Measurements from ENCODE around the gene SORCS1.

The SORCS1 gene

DNA sequence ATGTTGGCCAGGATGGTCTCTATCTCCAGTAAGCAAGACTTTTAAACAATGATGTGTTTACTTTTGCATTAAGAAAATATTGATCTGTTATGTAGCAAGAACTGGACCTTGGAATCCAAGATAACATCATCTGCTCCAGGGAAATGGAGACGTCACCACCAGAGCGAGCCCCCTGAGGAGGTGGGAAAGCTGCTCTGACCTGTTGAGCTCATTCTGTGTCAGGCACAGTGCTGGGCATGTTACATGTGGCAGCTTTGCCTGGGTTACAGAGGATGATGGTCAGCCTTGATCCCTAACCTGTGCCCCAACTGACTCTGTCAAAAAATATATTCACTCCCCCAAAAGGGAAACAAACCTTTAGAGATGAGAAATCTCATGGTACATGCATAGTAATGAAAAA is 436.3 kb downstream of the SORCS1 start:
- Mint-ChIP-seq H3K4me3 (no peak overlapping the region), H3K36me3 (no peaks in the 10 kb centered on the region), H3K27ac (no peak overlapping the region), H3K27me3 (no peaks in the 10 kb centered on the region), H3K9me3 (no peaks in the 10 kb centered on the region), H3K4me1 (no peaks in the 10 kb centered on the region)
- no peak for ATAC-seq

DNA sequence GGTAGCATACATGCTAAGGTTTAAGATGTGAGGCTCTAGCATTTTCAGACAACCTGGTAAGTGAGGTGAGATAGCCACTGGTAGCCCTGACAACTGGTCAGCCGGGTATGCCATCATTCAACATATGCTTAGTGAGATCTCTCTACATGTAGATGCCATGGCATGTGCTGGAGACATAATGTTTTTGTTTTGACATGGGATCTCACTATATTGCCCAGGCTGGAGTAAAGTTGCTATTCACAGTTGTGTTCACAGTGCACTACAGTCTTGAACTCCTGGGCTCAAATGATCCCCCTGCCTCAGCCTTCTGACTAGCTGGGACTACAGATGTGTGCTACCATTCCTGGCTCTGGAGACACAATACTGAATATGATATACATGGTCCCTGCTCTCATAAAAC is 437.3 kb downstream of the SORCS1 start:
- no peak for ATAC-seq
- no peaks in the 10 kb centered on the region for H3K27me3 Mint-ChIP-seq
- no peak overlapping the region for H3K4me3 Mint-ChIP-seq
- no peaks in the 10 kb centered on the region for H3K36me3 Mint-ChIP-seq
- no peaks in the 10 kb centered on the region for H3K4me1 Mint-ChIP-seq
- no peak overlapping the region for H3K27ac Mint-ChIP-seq
- no peaks in the 10 kb centered on the region for H3K9me3 Mint-ChIP-seq

DNA sequence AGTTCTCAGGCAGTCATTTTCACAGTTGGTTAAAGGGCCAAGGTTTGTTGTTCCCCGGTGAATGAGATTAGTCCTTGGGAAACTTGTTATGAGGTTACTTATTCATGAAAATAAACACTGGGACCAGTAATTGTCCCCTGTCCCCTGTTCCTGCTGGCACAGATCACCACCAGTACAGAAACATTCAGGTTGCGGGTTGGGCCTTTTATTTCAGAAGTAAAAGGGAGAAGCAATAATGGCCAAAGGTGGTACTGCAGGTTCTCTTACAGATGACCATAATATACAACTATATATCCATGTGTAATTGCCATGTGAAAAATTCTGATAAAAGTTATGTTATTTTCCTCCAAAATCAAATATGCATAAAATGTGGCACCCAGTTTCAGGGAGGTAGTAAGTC is 442.0 kb downstream of the SORCS1 start:
- H3K27ac Mint-ChIP-seq: no peak overlapping the region
- H3K27me3 Mint-ChIP-seq: no peaks in the 10 kb centered on the region
- ATAC-seq: no peak
- H3K4me3 Mint-ChIP-seq: no peak overlapping the region
- peaks cover 5% of the 10 kb centered on the region for H3K9me3 Mint-ChIP-seq
- H3K36me3 Mint-ChIP-seq: no peaks in the 10 kb centered on the region
- no peaks in the 10 kb centered on the region for H3K4me1 Mint-ChIP-seq

DNA sequence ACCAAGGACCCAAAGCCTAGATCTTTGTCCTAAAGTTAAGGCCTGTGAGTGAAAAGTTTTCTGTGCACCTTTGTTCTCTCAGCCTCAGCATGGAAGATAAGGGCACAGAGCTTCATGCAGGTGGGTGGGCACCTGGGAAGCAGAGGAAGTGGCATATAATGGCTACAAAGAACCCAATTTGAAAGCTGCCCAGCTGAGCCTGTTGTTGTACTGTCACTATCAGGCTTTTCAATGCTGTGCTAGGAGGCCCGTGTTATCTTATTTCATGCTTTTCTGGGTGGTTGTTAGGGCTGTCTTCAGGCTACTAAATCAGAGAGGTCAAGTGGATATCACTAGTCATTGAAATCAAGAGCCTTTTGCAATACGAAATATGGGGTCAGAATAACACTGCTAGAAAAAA is 443.8 kb downstream of the SORCS1 start:
- no peaks in the 10 kb centered on the region for H3K27me3 Mint-ChIP-seq
- no peaks in the 10 kb centered on the region for H3K4me1 Mint-ChIP-seq
- H3K4me3 Mint-ChIP-seq: no peak overlapping the region
- no peak for ATAC-seq
- no peaks in the 10 kb centered on the region for H3K36me3 Mint-ChIP-seq
- peaks cover 5% of the 10 kb centered on the region for H3K9me3 Mint-ChIP-seq
- H3K27ac Mint-ChIP-seq: no peak overlapping the region

DNA sequence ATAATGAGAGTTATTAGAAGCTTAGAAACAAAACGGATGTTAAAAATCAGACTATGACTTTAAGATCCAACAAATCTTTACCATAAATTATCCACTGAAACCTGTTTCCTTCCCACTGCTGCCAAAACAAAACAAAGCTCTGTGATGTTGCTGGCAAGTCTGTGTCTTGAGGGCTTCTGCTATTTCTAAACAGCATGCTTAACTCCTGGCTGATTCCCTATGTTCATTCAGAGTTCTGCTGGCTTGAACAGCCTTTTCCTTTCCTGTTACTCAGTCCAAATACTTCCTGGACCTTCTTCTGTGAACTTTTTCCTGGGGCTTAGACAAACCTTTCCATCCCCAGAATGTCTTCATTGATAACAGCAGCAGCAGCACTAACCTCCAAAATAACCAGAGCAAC is 448.1 kb downstream of the SORCS1 start:
- Mint-ChIP-seq H3K27ac (no peak overlapping the region), H3K36me3 (no peaks in the 10 kb centered on the region), H3K27me3 (no peaks in the 10 kb centered on the region), H3K4me3 (no peak overlapping the region), H3K4me1 (no peaks in the 10 kb centered on the region), H3K9me3 (peaks cover 5% of the 10 kb centered on the region)
- no peak for ATAC-seq

DNA sequence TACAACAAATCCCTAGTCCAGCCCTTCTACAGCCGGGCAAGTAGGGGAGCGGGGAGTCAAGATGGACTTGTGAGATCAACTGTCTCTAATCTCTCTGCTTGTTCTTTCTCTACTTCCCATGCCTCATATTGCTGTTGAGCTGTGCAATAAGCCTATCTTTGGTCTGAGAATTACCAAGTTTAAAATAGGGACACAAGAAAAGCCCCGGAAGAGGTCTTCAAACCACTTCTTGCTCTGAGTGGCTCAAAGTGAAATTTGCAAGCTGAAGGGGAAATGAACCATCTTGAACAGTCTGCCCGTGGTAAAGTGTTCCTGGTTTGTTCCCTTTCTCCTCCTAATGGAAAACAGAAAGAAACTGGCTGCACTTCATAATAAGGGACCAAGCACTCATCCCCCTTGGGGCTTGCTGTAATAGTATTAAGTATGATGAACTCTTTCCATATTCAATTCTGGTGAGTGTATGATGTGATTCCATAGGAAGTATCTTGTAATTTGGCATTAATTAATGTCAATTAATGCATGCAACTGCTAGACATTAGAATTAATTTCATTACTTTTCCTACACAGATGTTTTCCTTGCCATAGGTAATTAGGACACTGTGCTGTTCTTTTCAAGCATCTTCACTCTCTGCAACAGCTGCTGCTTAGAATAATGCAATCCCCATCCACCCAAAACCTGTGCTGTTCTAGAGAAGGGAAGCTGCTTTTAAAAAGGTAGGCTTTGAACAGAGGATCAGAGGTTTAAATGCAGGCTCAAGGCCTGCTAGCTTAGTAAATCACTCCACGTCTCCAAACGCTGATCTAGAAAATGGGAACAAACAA is 449.6 kb downstream of the SORCS1 start:
- Mint-ChIP-seq H3K4me1 (no peaks in the 10 kb centered on the region), H3K9me3 (peaks cover 5% of the 10 kb centered on the region), H3K36me3 (no peaks in the 10 kb centered on the region), H3K27ac (no peak overlapping the region), H3K4me3 (no peak overlapping the region), H3K27me3 (no peaks in the 10 kb centered on the region)
- ATAC-seq: no peak

DNA sequence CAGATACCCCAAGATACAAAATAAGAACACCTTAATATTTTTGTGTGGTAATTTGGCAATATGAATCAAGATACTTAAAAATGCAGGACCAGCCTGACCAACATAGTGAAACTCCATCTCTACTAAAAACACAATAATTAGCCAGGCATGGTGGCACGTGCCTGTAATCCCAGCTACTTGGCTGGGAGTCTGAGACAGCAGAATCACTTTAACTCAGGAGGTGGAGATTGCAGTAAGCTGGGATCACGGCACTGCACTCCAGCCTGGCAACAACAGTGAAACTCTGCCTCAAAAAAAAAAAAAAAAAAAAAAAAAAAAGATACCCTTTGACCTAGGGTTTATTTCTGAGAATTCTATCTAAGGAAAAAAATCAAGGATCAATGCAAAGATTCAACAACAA is 450.7 kb downstream of the SORCS1 start:
- Mint-ChIP-seq H3K9me3 (peaks cover 3% of the 10 kb centered on the region), H3K27me3 (no peaks in the 10 kb centered on the region), H3K36me3 (no peaks in the 10 kb centered on the region), H3K4me1 (no peaks in the 10 kb centered on the region), H3K27ac (no peak overlapping the region), H3K4me3 (no peak overlapping the region)
- no peak for ATAC-seq

DNA sequence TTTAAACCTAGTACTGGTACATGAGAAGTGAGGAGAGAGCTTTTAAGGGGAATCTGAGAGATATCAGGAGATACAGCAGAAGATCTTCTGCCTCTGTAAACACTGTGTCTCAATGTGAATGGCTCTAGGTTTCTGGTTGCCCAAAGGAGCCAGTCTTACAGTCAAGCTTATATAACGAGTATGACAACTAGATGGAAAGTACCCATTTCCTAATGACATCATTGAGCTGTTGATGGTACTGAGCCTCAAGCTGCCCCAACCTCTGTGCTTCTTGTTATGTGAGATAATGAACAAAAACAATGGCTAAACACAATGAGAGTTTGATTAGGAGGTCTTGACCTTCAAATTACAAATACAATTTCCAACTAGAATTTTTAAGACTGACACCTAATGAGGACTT is 451.5 kb downstream of the SORCS1 start:
- no peaks in the 10 kb centered on the region for H3K27me3 Mint-ChIP-seq
- peaks cover 2% of the 10 kb centered on the region for H3K9me3 Mint-ChIP-seq
- H3K36me3 Mint-ChIP-seq: no peaks in the 10 kb centered on the region
- H3K4me3 Mint-ChIP-seq: no peak overlapping the region
- ATAC-seq: no peak
- H3K27ac Mint-ChIP-seq: no peak overlapping the region
- H3K4me1 Mint-ChIP-seq: no peaks in the 10 kb centered on the region

DNA sequence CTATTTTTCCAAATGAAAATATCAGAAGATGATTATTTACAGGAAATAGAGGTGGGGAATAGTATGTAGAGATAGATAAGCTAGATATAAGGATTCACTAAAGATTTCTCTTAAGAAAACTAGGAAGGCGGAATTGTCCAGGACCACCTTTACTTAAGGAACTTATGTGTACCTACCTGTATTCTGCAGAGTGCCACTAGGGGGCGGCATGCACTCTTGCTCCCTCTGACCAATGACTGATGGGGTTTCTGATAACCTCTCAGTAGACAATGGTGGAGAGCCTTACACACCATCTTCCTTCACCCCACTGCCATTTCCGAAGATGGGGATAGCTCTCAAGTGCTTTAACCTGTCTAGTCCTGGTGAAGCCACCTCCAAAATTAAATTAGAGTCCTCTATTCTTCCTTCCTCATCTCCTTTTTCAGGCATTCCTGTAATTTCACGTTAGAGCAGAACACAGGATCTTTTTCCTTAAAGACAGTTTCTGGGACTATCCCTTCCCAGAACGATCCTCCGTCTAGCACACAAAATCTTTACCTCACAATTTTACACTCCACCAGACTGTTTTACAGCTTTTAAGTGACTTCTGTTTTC is 453.1 kb downstream of the SORCS1 start:
- ATAC-seq: no peak
- Mint-ChIP-seq H3K9me3 (no peaks in the 10 kb centered on the region), H3K36me3 (no peaks in the 10 kb centered on the region), H3K27ac (no peak overlapping the region), H3K4me1 (no peaks in the 10 kb centered on the region), H3K4me3 (no peak overlapping the region), H3K27me3 (no peaks in the 10 kb centered on the region)

DNA sequence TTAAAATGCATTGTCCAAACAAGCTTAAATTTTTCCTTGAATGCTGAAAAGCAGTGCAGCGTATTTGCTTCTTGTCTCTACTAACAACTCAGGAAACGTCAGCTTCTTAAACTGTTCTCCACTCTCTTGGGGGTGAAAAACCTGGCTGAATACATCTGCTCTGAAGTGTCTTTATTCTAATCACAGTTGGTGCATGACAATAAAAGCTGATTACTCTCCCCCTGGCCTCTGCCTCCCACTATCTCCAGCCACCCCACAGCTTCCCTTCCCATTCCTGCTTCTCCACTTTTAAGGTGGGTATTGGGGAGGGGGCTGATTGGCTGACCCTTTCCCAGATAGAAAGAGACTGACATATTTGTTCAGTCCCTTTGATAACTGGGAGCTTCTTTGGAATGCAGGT is 456.0 kb downstream of the SORCS1 start:
- Mint-ChIP-seq H3K4me1 (no peaks in the 10 kb centered on the region), H3K27me3 (no peaks in the 10 kb centered on the region), H3K36me3 (no peaks in the 10 kb centered on the region), H3K4me3 (no peak overlapping the region), H3K27ac (no peak overlapping the region), H3K9me3 (no peaks in the 10 kb centered on the region)
- no peak for ATAC-seq

DNA sequence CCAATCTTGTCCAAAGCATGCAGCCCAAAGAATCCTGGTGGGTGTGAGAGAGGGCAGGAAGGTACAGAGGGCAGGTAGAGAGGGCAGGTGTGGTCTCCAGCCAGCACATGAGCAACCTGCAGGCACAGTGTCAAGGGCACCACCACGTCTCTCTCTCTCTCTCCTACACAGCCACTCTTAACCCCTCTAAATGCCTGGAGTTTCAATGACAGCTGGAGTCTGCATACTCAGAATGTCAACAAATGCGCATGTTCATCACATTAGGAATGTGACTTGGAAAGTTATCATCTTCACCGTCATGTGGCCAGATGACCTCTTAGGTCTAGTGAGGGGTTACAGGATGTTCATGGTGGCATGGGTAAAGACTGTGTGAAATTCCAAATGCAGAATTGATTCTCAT is 456.8 kb downstream of the SORCS1 start:
- no peaks in the 10 kb centered on the region for H3K36me3 Mint-ChIP-seq
- ATAC-seq: no peak
- no peaks in the 10 kb centered on the region for H3K4me1 Mint-ChIP-seq
- no peaks in the 10 kb centered on the region for H3K27me3 Mint-ChIP-seq
- no peak overlapping the region for H3K4me3 Mint-ChIP-seq
- no peak overlapping the region for H3K27ac Mint-ChIP-seq
- H3K9me3 Mint-ChIP-seq: no peaks in the 10 kb centered on the region

DNA sequence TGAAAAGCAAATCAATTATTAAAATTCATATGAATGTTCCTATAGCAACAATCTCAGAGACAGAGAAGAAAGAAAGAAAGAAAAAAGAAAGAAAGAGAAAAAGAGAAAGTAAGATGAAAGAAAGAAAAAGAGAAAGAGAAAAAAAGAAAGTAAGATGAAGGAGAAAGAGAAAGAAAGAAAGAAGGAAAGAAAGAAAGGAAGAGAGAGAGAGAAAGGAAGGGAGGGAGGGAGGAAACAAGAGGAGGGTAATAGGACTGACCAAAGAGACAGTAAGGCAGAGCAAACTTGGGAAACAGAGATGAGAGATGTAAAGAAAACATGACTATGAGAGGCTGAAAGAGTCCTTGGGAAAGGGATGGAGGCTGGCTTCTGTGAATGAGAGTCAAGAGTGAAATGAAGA is 458.4 kb downstream of the SORCS1 start:
- H3K27me3 Mint-ChIP-seq: no peaks in the 10 kb centered on the region
- no peaks in the 10 kb centered on the region for H3K4me1 Mint-ChIP-seq
- no peak overlapping the region for H3K27ac Mint-ChIP-seq
- H3K36me3 Mint-ChIP-seq: no peaks in the 10 kb centered on the region
- no peak for ATAC-seq
- no peak overlapping the region for H3K4me3 Mint-ChIP-seq
- no peaks in the 10 kb centered on the region for H3K9me3 Mint-ChIP-seq

DNA sequence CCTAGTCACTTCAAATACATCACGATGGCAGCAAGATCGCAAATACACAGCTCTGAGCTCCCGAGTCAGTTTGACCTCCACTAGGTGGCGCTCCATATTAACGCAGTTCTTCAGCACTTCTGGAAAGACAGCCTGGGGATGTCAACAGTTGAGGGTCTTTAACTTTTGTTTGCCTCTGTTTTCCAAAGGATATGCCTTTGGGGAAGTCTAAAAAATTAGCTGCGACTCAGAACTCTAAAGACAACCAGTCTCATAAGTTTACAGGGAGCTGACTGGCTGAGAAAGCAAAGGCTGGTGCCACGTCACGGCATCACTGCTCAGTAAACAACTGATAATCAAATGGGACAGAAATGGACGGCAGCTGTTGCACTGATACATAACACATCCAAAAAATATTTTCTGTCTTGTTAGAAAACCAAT is 458.8 kb downstream of the SORCS1 start:
- no peak for ATAC-seq
- H3K4me1 Mint-ChIP-seq: no peaks in the 10 kb centered on the region
- H3K27ac Mint-ChIP-seq: no peak overlapping the region
- no peaks in the 10 kb centered on the region for H3K27me3 Mint-ChIP-seq
- H3K4me3 Mint-ChIP-seq: no peak overlapping the region
- H3K36me3 Mint-ChIP-seq: no peaks in the 10 kb centered on the region
- H3K9me3 Mint-ChIP-seq: no peaks in the 10 kb centered on the region

DNA sequence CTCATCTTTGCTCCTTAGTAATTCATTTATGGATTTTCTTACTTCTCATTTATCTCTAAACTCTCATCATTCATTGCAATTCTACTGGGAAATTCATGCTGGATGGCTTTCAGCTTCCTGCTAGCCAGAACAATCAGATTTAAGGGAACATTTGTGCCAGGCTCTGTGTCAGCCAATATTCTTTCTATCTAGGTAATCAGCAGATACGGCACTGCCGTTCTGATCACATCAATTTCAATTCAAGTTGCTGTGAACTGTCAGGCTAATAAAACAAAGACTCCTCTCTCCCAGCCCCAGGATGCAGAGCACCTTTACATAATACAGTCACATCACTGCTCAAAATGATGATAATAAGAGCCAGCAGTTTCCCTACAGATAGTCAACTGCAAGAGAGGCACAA is 468.3 kb downstream of the SORCS1 start:
- Mint-ChIP-seq H3K4me3 (no peak overlapping the region), H3K9me3 (no peaks in the 10 kb centered on the region), H3K27me3 (peaks cover 6% of the 10 kb centered on the region), H3K27ac (no peak overlapping the region), H3K36me3 (no peaks in the 10 kb centered on the region), H3K4me1 (no peaks in the 10 kb centered on the region)
- no peak for ATAC-seq

DNA sequence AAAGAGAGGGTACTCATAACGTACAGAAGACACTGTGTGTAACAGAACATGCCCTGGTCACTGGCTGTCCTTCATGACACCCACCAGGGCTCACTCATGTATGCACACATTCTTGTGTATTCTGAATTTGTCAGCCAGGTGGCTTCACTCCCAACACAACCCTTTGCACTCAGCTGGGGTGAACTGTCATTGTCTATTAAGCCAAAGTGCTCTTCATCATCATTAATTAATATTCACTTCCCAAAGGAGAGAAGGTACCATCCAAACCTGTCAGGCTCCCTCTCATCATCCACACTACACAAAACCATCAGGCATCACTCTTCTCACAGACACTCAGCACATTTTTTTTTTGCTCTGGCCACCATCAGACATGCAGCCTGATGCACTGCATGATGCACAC is 469.8 kb downstream of the SORCS1 start:
- Mint-ChIP-seq H3K4me3 (no peak overlapping the region), H3K36me3 (no peaks in the 10 kb centered on the region), H3K4me1 (no peaks in the 10 kb centered on the region), H3K27ac (no peak overlapping the region), H3K9me3 (no peaks in the 10 kb centered on the region), H3K27me3 (peaks cover 6% of the 10 kb centered on the region)
- ATAC-seq: no peak

DNA sequence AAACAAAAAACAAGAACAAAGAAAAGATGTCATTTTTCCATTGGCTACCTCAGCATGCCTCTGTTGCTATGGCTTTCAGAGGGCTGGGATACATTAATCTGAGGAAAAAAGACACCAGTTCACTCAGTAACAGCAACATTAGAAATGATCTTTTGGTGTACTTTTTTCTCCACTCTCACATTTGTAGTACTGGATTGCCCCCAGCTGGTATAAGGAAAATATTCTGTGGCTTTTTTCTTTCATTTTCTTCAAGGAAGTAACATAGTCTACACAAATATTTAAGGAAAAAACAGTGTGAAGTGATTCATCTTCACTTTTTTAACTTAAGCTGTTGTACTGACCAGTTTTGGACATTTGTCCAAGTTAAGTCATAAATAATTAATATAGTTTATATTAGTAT is 482.3 kb downstream of the SORCS1 start:
- no peaks in the 10 kb centered on the region for H3K27me3 Mint-ChIP-seq
- no peaks in the 10 kb centered on the region for H3K4me1 Mint-ChIP-seq
- H3K9me3 Mint-ChIP-seq: peaks cover 2% of the 10 kb centered on the region
- no peak for ATAC-seq
- H3K4me3 Mint-ChIP-seq: no peak overlapping the region
- H3K27ac Mint-ChIP-seq: no peak overlapping the region
- no peaks in the 10 kb centered on the region for H3K36me3 Mint-ChIP-seq

All from stimulated activated memory B cell treated with anti-CD40 and anti-IgM and Interleukin-4, amounts not matched to agents 10 μg/mL and 1 μg/mL and 100 μg/mL, for 72 hours (primary cell).